Gastroesophageal sphincter (tissue), 4 donors: Measurements from ENCODE around the gene PARD6G. TPM values are rescaled to one million over a fixed set of nuclear protein-coding genes. Genes with fewer than 3 reads are reported as not detected.
"Not testable (repeated sequence)": the region's sequence is repeated elsewhere in the genome, so short reads cannot be mapped to it uniquely, and the experiment has no call there.

Experiments used
- ATAC-seq: fragments of 150-250 bp; one replicate; pipeline ENCODE4 v1.9.1; 2016; ENCODE audit warnings: mild to moderate bottlenecking, moderate library complexity
- H3K27ac ChIP-seq, 4 donors: fragments of 200-600 bp; sonication (generic) in 3 of 4; 1 replicate in 3 of 4; 2 replicates in 1 of 4; pipeline ENCODE4 v1.5.1; 2016 to 2019
- H3K27me3 ChIP-seq: fragments of 200-600 bp; sonication (generic); one replicate; pipeline ENCODE4 v1.5.1; 2019
- H3K36me3 ChIP-seq, 2 donors: fragments of 200-600 bp; sonication (generic); one replicate each; pipeline ENCODE4 v1.5.1; 2019; ENCODE audit warnings: control low read depth in 1 of 2
- H3K4me1 ChIP-seq, 3 donors: fragments of 200-600 bp; sonication (generic); 1 replicate in 2 of 3; 2 replicates in 1 of 3; pipeline ENCODE4 v1.5.1; 2016 to 2019; ENCODE audit warnings: control low read depth in 2 of 3
- H3K4me3 ChIP-seq, 2 donors: fragments of 200-600 bp; sonication (generic); one replicate each; pipeline ENCODE4 v1.5.1; 2019; ENCODE audit warnings: mild to moderate bottlenecking in 1 of 2, moderate library complexity in 1 of 2
- H3K9me3 ChIP-seq, 3 donors: fragments of 200-600 bp; sonication (generic); one replicate each; pipeline ENCODE4 v1.5.1; 2017 to 2019; ENCODE audit warnings: control low read depth in 2 of 3
- CTCF ChIP-seq, 4 experiments: fragments of 200-600 bp in 2 of 4; fragments of 450-650 bp in 2 of 4; sonication (generic) in 1 of 4; IDR thresholded peaks; one replicate each; pipeline ENCODE4 v1.5.1; 2017 to 2019; ENCODE audit warnings: antibody characterized with exemption in 4 of 4, mild to moderate bottlenecking in 2 of 4, moderate library complexity in 2 of 4
- EP300 ChIP-seq: sonication (generic); formaldehyde crosslinking; IDR thresholded peaks from one replicate; pipeline ENCODE4 v1.6.1; 2017; ENCODE audit warnings: antibody characterized with exemption, mild to moderate bottlenecking
- POLR2A ChIP-seq, 2 donors: fragments of 450-650 bp; IDR thresholded peaks; one replicate each; pipeline ENCODE4 v1.6.1; 2017; ENCODE audit warnings: antibody characterized with exemption in 2 of 2, mild to moderate bottlenecking in 2 of 2, moderate library complexity in 1 of 2
- POLR2AphosphoS5 ChIP-seq: sonication (generic); formaldehyde crosslinking; IDR thresholded peaks from one replicate; pipeline ENCODE4 v1.6.1; 2017; ENCODE audit warnings: antibody characterized with exemption
- WGBS, 2 donors: methylation state at CpG; one replicate each; pipeline ENCODE4 v1.1.5; 2018; ENCODE audit warnings: low coverage in 1 of 2; 5-methylcytosine and 5-hydroxymethylcytosine counted together
- total RNA-seq, 4 donors: library from RNA; depleted of rRNA; stranded (reverse); fragments of >200 nt; gene quantifications; one replicate each; pipeline ENCODE4 v1.1.0, GENCODE V29; 2016

Gene PARD6G
- total RNA-seq, 4 donors from 2014 or later: 3.7 to 14.0 (median 8.6) TPM

- H3K4me1 ChIP-seq: peaks cover 0 to 15% (median 6%) of the 10 kb centered on the region in 3 donors
- no peak for ATAC-seq
- H3K4me3 ChIP-seq: no peak overlapping the region
- no peaks in the 10 kb centered on the region for H3K27me3 ChIP-seq
- no peak overlapping the region for H3K27ac ChIP-seq
- no peaks in the 10 kb centered on the region for H3K9me3 ChIP-seq
- 93 to 100% methylated on average over 1 to 3 of the region's 7 CpGs for WGBS, 2 donors
- no peak for TF ChIP-seq EP300
- TF ChIP-seq CTCF (IDR thresholded peaks at IDR 0.05): no peak
- no peak for TF ChIP-seq POLR2A (IDR thresholded peaks at IDR 0.05)
- no peak for TF ChIP-seq POLR2AphosphoS5
- H3K36me3 ChIP-seq: no peaks in the 10 kb centered on the region
Observed at GRCh38 chr18:80241919-80242777, 5.2 kb downstream of the PARD6G start.

- no peaks in the 10 kb centered on the region for H3K36me3 ChIP-seq
- no peaks in the 10 kb centered on the region for H3K27me3 ChIP-seq
- H3K4me1 ChIP-seq: no peaks in the 10 kb centered on the region
- 42 to 66% methylated on average over 2 to 5 of the region's 5 CpGs for WGBS, 2 donors
- ATAC-seq: no peak
- H3K9me3 ChIP-seq: no peaks in the 10 kb centered on the region
- no peak overlapping the region for H3K27ac ChIP-seq
- H3K4me3 ChIP-seq: no peak overlapping the region
- TF ChIP-seq EP300: no peak
Observed at GRCh38 chr18:80239830-80240229, 7.5 kb downstream of the PARD6G start.

GRCh38 chr18:80238651-80239260 is 8.6 kb downstream of the PARD6G start:
- WGBS, 2 donors: 78 to 85% methylated on average over 3 to 10 of the region's 12 CpGs
- H3K4me3 ChIP-seq: no peak overlapping the region
- TF ChIP-seq POLR2AphosphoS5: no peak
- H3K36me3 ChIP-seq: no peaks in the 10 kb centered on the region
- H3K27ac ChIP-seq: no peak overlapping the region
- H3K27me3 ChIP-seq: no peaks in the 10 kb centered on the region
- H3K9me3 ChIP-seq: no peaks in the 10 kb centered on the region
- no peak for ATAC-seq
- no peaks in the 10 kb centered on the region for H3K4me1 ChIP-seq

- H3K36me3 ChIP-seq, H3K9me3 ChIP-seq, H3K27me3 ChIP-seq, H3K4me3 ChIP-seq, H3K4me1 ChIP-seq, ATAC-seq, H3K27ac ChIP-seq: not testable (repeated sequence)
Observed at GRCh38 chr18:80237519-80237918, 9.8 kb downstream of the PARD6G start.

- H3K27me3 ChIP-seq: no peaks in the 10 kb centered on the region
- TF ChIP-seq POLR2A (IDR thresholded peaks at IDR 0.05): no peak
- TF ChIP-seq CTCF (IDR thresholded peaks at IDR 0.05): no peak
- TF ChIP-seq EP300: no peak
- no peak for TF ChIP-seq POLR2AphosphoS5
- no peak overlapping the region for H3K4me3 ChIP-seq
- H3K4me1 ChIP-seq: no peaks in the 10 kb centered on the region
- H3K9me3 ChIP-seq: no peaks in the 10 kb centered on the region
- H3K36me3 ChIP-seq: no peaks in the 10 kb centered on the region
- ATAC-seq: no peak
- no peak overlapping the region for H3K27ac ChIP-seq
- whole genome bisulfite sequencing, 2 donors: 83% methylated on average over 1 of the region's 2 CpGs; no CpG with 5 or more reads in 1 of the 2 donors
Observed at GRCh38 chr18:80234398-80234797, 12.9 kb downstream of the PARD6G start.

GRCh38 chr18:80233899-80234298 is 13.4 kb downstream of the PARD6G start:
- H3K27ac ChIP-seq: no peak overlapping the region
- H3K9me3 ChIP-seq: no peaks in the 10 kb centered on the region
- H3K36me3 ChIP-seq: no peaks in the 10 kb centered on the region
- H3K4me1 ChIP-seq: no peaks in the 10 kb centered on the region
- no peaks in the 10 kb centered on the region for H3K27me3 ChIP-seq
- no peak overlapping the region for H3K4me3 ChIP-seq
- no peak for ATAC-seq
- no peak for TF ChIP-seq POLR2A (IDR thresholded peaks at IDR 0.05)
- no peak for TF ChIP-seq EP300
- no peak for TF ChIP-seq POLR2AphosphoS5
- TF ChIP-seq CTCF (IDR thresholded peaks at IDR 0.05): no peak
- WGBS, 2 donors: 60 to 84% methylated on average over 3 to 4 of the region's 8 CpGs
